Common myeloid progenitor, CD34-positive (primary cell): Measurements from ENCODE around the gene AKAP13.

ENCODE experiments used
- CTCF ChIA-PET: fragments of 350-600 bp; sonication (Branson Sonifier 250); formaldehyde crosslinking; loops from one replicate; lab custom pipeline; 2021; ENCODE audit warnings: antibody characterized with exemption; lab: Charles Lee
- POLR2A ChIA-PET: fragments of 350-600 bp; sonication (Branson Sonifier 250); formaldehyde crosslinking; loops from one replicate; lab custom pipeline; 2021; ENCODE audit warnings: antibody characterized with exemption; lab: Charles Lee
- DNase-seq, 3 donors: peaks; one replicate each; pipeline versions ENCODE4 v3.0.0 to v3.0.0-alpha.2; 2013
- H3K27ac ChIP-seq, 2 experiments: 1 replicate in 1 of 2; 2 replicates in 1 of 2; pipeline ENCODE4 v1.7.0; 2013; ENCODE audit warnings: inconsistent platforms in 2 of 2, low read length in 2 of 2, mild to moderate bottlenecking in 2 of 2, low read depth in 1 of 2, moderate library complexity in 1 of 2; ENCODE audit not compliant: severe bottlenecking in 2 of 2, insufficient read depth in 1 of 2, poor library complexity in 1 of 2
- H3K27me3 ChIP-seq, 5 experiments: replicated peaks in 2 of 5; 1 replicate in 3 of 5; 2 replicates in 2 of 5; pipeline versions ENCODE4 v1.6.1 to v1.7.0; 2013; ENCODE audit warnings: low read length in 4 of 5, mild to moderate bottlenecking in 2 of 5, moderate library complexity in 2 of 5, inconsistent platforms in 1 of 5; ENCODE audit not compliant: insufficient read depth in 5 of 5, control insufficient read depth in 4 of 5
- H3K36me3 ChIP-seq, 4 experiments: 1 replicate in 2 of 4; 2 replicates in 2 of 4; pipeline versions ENCODE4 v1.6.1 to v1.7.0; 2013; ENCODE audit warnings: low read length in 3 of 4, control low read depth in 1 of 4, mild to moderate bottlenecking in 1 of 4; ENCODE audit not compliant: control insufficient read depth in 4 of 4, insufficient read depth in 4 of 4
- H3K4me1 ChIP-seq, 4 experiments: 1 replicate in 3 of 4; 2 replicates in 1 of 4; pipeline versions ENCODE4 v1.6.1 to v1.7.1; 2013; ENCODE audit warnings: low read length in 3 of 4, mild to moderate bottlenecking in 3 of 4, control low read depth in 1 of 4, inconsistent platforms in 1 of 4, moderate library complexity in 1 of 4; ENCODE audit not compliant: control insufficient read depth in 4 of 4, insufficient read depth in 4 of 4; ENCODE audit errors: control extremely low read depth in 1 of 4
- H3K4me3 ChIP-seq, 7 experiments: 1 replicate in 4 of 7; 2 replicates in 3 of 7; pipeline versions ENCODE4 v1.5.1 to v1.7.0; 2013; ENCODE audit warnings: mild to moderate bottlenecking in 7 of 7, low read length in 6 of 7, moderate library complexity in 6 of 7, inconsistent platforms in 2 of 7, low read depth in 2 of 7, control low read depth in 1 of 7; ENCODE audit not compliant: insufficient read depth in 4 of 7, control insufficient read depth in 1 of 7; ENCODE audit errors: extremely low read depth in 1 of 7
- H3K9me3 ChIP-seq, 5 experiments: 1 replicate in 4 of 5; 2 replicates in 1 of 5; pipeline versions ENCODE4 v1.6.1 to v1.7.1; 2013; ENCODE audit warnings: low read length in 4 of 5, mild to moderate bottlenecking in 2 of 5, inconsistent platforms in 1 of 5, low read depth in 1 of 5, moderate library complexity in 1 of 5; ENCODE audit not compliant: control insufficient read depth in 4 of 5, insufficient read depth in 2 of 5; ENCODE audit errors: control extremely low read depth in 1 of 5
- WGBS: methylation state at CpG from one replicate; pipeline ENCODE4 v1.1.5; 2013; ENCODE audit not compliant: insufficient coverage; 5-methylcytosine and 5-hydroxymethylcytosine counted together

AKAP13 gene

GRCh38 chr15:85690561-85691231 lies 310.3 kb downstream of the AKAP13 start:
- WGBS, result no CpG with 5 or more reads among the region's 4 CpGs
- Histone ChIP-seq H3K27ac (peak overlapping the region; percentile 75 to 94), H3K36me3 (peaks cover 6 to 48% (median 26%) of the 10 kb centered on the region in 4 experiments), H3K9me3 (no peaks in the 10 kb centered on the region), H3K27me3 (no peaks in the 10 kb centered on the region), H3K4me1 (peaks cover 37 to 60% (median 45%) of the 10 kb centered on the region in 4 experiments), H3K4me3 (peak overlapping the region in 6 of 7 experiments; percentile 62 to 88 (median 76))
- POLR2A ChIA-PET, result interaction anchor here (0.7 to 0.9 kb wide), 2 partner anchors 16 to 72 kb away, joined by 3 to 4 read pairs; no protein-coding TSS in a partner anchor
- DNase-seq, result peak in 2 of 3 donors; percentile 27 to 49
- CTCF ChIA-PET, result interaction anchor here (1.0 to 3.0 kb wide), 6 partner anchors 9 to 76 kb away, joined by 3 to 12 read pairs (median 4); no protein-coding TSS in a partner anchor

- Histone ChIP-seq H3K9me3 (no peaks in the 10 kb centered on the region), H3K4me1 (peaks cover 37 to 60% (median 45%) of the 10 kb centered on the region in 4 experiments), H3K27ac (peak overlapping the region; percentile 41 to 94), H3K36me3 (peaks cover 9 to 47% (median 28%) of the 10 kb centered on the region in 4 experiments), H3K27me3 (no peaks in the 10 kb centered on the region), H3K4me3 (peak overlapping the region in 6 of 7 experiments; percentile 38 to 84 (median 73))
- peak in 1 of 3 donors; percentile 44 for DNase-seq
- 11% methylated on average over 4 of the region's 6 CpGs for WGBS
- ChIA-PET POLR2A (no interaction called here), CTCF (interaction anchor here (1.2 to 3.0 kb wide), 6 partner anchors 11 to 92 kb away, joined by 3 to 7 read pairs (median 4); no protein-coding TSS in a partner anchor)
These were observed 311.2 kb downstream of the AKAP13 start for GRCh38 chr15:85691350-85692240.

- Histone ChIP-seq H3K36me3 (peaks cover 9 to 47% (median 31%) of the 10 kb centered on the region in 4 experiments), H3K4me3 (peak overlapping the region in 1 of 7 experiments; percentile 84), H3K27ac (peak overlapping the region in 1 of 2 experiments; percentile 94), H3K4me1 (peaks cover 37 to 58% (median 45%) of the 10 kb centered on the region in 4 experiments), H3K27me3 (no peaks in the 10 kb centered on the region), H3K9me3 (no peaks in the 10 kb centered on the region)
- CTCF ChIA-PET, result interaction anchor here (1.2 to 3.0 kb wide), 6 partner anchors 10 to 92 kb away, joined by 3 to 11 read pairs (median 6); no protein-coding TSS in a partner anchor
- POLR2A ChIA-PET, result no interaction called here
- 100% methylated on average over 1 of the region's 6 CpGs for WGBS
- no peak for DNase-seq
These were observed 311.9 kb downstream of the AKAP13 start for GRCh38 chr15:85692321-85692720.

- H3K9me3 ChIP-seq, result no peaks in the 10 kb centered on the region
- CTCF ChIA-PET, result interaction anchor here (0.7 to 3.0 kb wide), 5 partner anchors 10 to 93 kb away, joined by 3 to 11 read pairs (median 7); no protein-coding TSS in a partner anchor
- POLR2A ChIA-PET, result no interaction called here
- peaks cover 9 to 45% (median 31%) of the 10 kb centered on the region in 4 experiments for H3K36me3 ChIP-seq
- no peak overlapping the region for H3K4me3 ChIP-seq
- 87% methylated on average over 3 of the region's 5 CpGs for WGBS
- peaks cover 37 to 54% (median 45%) of the 10 kb centered on the region in 4 experiments for H3K4me1 ChIP-seq
- H3K27ac ChIP-seq, result peak overlapping the region; percentile 22 to 67
- peak in 1 of 3 donors; percentile 22 for DNase-seq
- no peaks in the 10 kb centered on the region for H3K27me3 ChIP-seq
These were observed 312.5 kb downstream of the AKAP13 start for GRCh38 chr15:85692873-85693272.

GRCh38 chr15:85693277-85693676 lies 312.9 kb downstream of the AKAP13 start:
- no peak for DNase-seq
- ChIA-PET CTCF (interaction anchor here (0.7 to 2.5 kb wide), 4 partner anchors 9 to 93 kb away, joined by 3 to 11 read pairs (median 5); no protein-coding TSS in a partner anchor), POLR2A (interaction anchor here (1.2 kb wide), 1 partner anchor 9 kb away, joined by 3 read pairs; no protein-coding TSS in a partner anchor)
- H3K9me3 ChIP-seq, result no peaks in the 10 kb centered on the region
- peaks cover 37 to 51% (median 44%) of the 10 kb centered on the region in 4 experiments for H3K4me1 ChIP-seq
- WGBS, result 0% methylated on average over 1 of the region's 2 CpGs
- no peaks in the 10 kb centered on the region for H3K27me3 ChIP-seq
- H3K27ac ChIP-seq, result peak overlapping the region; percentile 22 to 67
- no peak overlapping the region for H3K4me3 ChIP-seq
- peaks cover 9 to 47% (median 31%) of the 10 kb centered on the region in 4 experiments for H3K36me3 ChIP-seq

GRCh38 chr15:85694091-85694490 lies 313.7 kb downstream of the AKAP13 start:
- Histone ChIP-seq H3K27me3 (no peaks in the 10 kb centered on the region), H3K27ac (peak overlapping the region in 1 of 2 experiments; percentile 67), H3K4me1 (peaks cover 31 to 43% (median 37%) of the 10 kb centered on the region in 4 experiments), H3K4me3 (no peak overlapping the region), H3K9me3 (no peaks in the 10 kb centered on the region), H3K36me3 (peaks cover 9 to 52% (median 31%) of the 10 kb centered on the region in 4 experiments)
- ChIA-PET POLR2A (interaction anchor here (1.2 kb wide), 1 partner anchor 9 kb away, joined by 3 read pairs; no protein-coding TSS in a partner anchor), CTCF (interaction anchor here (0.9 to 2.5 kb wide), 2 partner anchors 9 to 70 kb away, joined by 3 to 11 read pairs; no protein-coding TSS in a partner anchor)
- 74% methylated on average over 3 of the region's 4 CpGs for WGBS
- DNase-seq, result no peak
